Measurements from ENCODE around the gene CORO2B.

DNA sequence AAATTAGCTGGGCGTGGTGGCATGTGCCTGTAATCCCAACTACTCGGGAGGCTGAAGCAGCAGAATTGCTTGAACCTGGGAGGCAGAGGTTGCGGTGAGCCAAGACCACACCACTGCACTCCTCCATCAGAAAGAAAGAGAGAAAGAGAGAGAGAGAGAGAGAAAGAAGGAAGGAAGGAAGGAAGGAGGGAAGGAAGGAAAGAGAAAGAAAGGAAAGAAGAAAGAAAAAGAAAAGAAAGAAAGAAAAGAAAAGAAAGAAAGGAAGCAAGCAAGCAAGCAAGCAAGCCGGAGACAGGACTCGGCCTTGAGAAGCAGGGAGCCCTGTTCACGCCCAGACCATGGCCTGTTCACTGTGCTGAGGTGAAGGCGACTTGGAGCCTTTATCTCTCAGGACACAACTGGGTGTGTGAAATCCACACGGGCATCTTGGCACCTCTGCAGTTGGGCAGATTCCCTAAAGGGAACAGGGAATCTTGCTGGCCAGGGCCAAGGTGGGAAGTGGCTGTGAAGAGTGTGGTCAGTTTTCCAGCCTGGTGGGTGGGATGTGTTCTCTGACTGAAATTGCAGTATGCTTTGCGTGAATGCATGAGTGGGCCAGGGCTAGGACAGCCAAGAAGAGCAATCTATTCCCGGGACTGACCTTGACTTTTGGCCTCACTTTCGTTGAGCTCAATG lies 90.3 kb downstream of the CORO2B start:
- TF ChIP-seq, protein P1, sequence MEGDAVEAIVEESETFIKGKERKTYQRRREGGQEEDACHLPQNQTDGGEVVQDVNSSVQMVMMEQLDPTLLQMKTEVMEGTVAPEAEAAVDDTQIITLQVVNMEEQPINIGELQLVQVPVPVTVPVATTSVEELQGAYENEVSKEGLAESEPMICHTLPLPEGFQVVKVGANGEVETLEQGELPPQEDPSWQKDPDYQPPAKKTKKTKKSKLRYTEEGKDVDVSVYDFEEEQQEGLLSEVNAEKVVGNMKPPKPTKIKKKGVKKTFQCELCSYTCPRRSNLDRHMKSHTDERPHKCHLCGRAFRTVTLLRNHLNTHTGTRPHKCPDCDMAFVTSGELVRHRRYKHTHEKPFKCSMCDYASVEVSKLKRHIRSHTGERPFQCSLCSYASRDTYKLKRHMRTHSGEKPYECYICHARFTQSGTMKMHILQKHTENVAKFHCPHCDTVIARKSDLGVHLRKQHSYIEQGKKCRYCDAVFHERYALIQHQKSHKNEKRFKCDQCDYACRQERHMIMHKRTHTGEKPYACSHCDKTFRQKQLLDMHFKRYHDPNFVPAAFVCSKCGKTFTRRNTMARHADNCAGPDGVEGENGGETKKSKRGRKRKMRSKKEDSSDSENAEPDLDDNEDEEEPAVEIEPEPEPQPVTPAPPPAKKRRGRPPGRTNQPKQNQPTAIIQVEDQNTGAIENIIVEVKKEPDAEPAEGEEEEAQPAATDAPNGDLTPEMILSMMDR (IDR thresholded peaks at IDR 0.05): no peak
- TF ChIP-seq POLR2A (IDR thresholded peaks at IDR 0.05): no peak
